Activated CD8-positive, alpha-beta T cell treated with anti-CD3 and anti-CD28 coated beads for 36 hours (primary cell): ENCODE results near the gene HIGD1B. TPM values are rescaled to one million over a fixed set of nuclear protein-coding genes. Genes with fewer than 3 reads are reported as not detected.
A peak's percentile ranks its signal among the peaks of the same experiment; 100 is the strongest.

ENCODE experiments used
- ATAC-seq: fragments of 200-7000 bp; cut with Tn5 transposase; one replicate; pipeline ENCODE4 v1.10.0; 2021; ENCODE audit warnings: mild to moderate bottlenecking, moderate library complexity
- CTCF ChIA-PET: fragments of 350-600 bp; sonication (Branson Sonifier 250); formaldehyde crosslinking; loops from one replicate; lab custom pipeline; 2021; ENCODE audit warnings: antibody characterized with exemption; lab: Charles Lee
- POLR2A ChIA-PET: fragments of 350-600 bp; sonication (Branson Sonifier 250); formaldehyde crosslinking; loops from one replicate; lab custom pipeline; 2021; ENCODE audit warnings: antibody characterized with exemption; lab: Charles Lee
- DNase-seq: peaks from one replicate; pipeline ENCODE4 v3.0.0-alpha.2; 2020
- H3K27ac Mint-ChIP-seq: one replicate; pipeline ENCODE4 v1.8.0; 2021; ENCODE audit warnings: mild to moderate bottlenecking, mixed read lengths
- H3K27me3 Mint-ChIP-seq: one replicate; pipeline ENCODE4 v1.8.0; 2021; ENCODE audit warnings: mixed read lengths
- H3K36me3 Mint-ChIP-seq: one replicate; pipeline ENCODE4 v1.8.0; 2021; ENCODE audit warnings: low read depth, mixed read lengths
- H3K4me1 Mint-ChIP-seq: one replicate; pipeline ENCODE4 v1.8.0; 2021; ENCODE audit warnings: low read depth, mixed read lengths
- H3K4me3 Mint-ChIP-seq: one replicate; pipeline ENCODE4 v1.8.0; 2021; ENCODE audit warnings: mild to moderate bottlenecking, moderate library complexity, mixed read lengths
- H3K9me3 Mint-ChIP-seq: one replicate; pipeline ENCODE4 v1.8.0; 2021; ENCODE audit warnings: mixed read lengths
- intact Hi-C: fragments of 100-400 bp; cut with micrococcal nuclease; formaldehyde crosslinking; loops from one replicate; pipeline ENCODE4 v1.10.0; 2022
- total RNA-seq, 2 experiments: library from RNA; stranded (reverse); gene quantifications; one replicate each; pipeline ENCODE4 v1.2.3, GENCODE V29; 2021
- TF ChIP-seq, protein P1 (sequence below): fragments of 200-600 bp; IDR thresholded peaks from one replicate; pipeline ENCODE4 v1.8.0; 2022; ENCODE audit warnings: antibody characterized with exemption, mild to moderate bottlenecking

Gene HIGD1B
- total RNA-seq, 2 experiments from 2014 or later, result not detected

DNA sequence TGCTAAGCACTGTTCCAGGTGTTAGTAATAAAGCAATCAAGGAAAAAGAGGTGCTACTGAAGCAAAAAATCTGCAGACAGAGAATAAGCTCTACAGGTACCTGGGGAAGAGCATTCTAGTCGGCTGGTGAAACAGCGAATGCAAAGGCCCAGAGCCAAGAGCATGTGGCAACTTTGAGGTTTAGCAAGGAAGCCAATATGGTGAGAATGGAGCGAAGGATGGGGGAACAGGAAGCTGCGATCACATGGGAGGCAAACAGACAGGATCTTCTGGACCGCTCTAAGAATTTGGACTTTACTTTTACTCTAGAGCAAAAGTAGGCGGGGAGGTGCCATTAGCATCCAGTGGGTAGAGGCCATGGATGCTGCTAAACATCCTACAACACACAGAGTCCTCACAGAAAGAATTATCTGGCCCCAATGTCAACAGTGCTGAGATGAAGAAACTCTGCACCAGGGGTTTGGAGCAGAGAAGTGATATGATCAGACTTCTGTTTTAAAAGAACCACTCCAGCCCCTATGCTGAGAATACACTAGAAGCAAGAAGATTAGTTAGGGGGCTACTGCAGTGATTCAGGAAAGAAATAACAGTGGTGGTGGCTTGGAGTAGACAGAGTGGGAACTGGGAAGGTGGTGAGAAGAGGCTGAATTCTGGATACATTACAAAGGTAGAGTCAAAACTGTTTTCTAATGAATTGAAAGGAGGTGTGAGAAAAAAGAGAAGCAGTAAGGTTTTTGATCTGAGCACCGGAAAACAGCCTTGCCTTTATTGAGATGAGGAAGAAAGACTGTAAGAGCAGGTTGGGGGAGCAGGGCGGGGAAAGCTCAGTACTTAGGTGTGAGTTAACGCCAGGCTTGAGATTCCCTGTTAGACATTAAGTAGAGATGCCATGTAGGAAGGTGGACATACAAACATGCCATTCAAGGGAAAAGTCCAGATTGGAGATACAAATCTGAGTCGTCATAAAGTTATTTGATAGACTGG lies 40.6 kb downstream of the HIGD1B start:
- Mint-ChIP-seq H3K4me1 (peaks cover 19% of the 10 kb centered on the region), H3K27me3 (no peaks in the 10 kb centered on the region), H3K9me3 (no peaks in the 10 kb centered on the region), H3K36me3 (peaks cover 28% of the 10 kb centered on the region), H3K4me3 (no peak overlapping the region), H3K27ac (no peak overlapping the region)
- DNase-seq (peak; percentile 17), ATAC-seq (peak; percentile 42)
- POLR2A ChIA-PET, result interaction anchor here (0.7 kb wide), 1 partner anchor 11 kb away, joined by 3 read pairs; no protein-coding TSS in a partner anchor
- intact Hi-C loops, result no loop called here
- CTCF ChIA-PET, result interaction anchor here (0.7 kb wide), 1 partner anchor 8 kb away, joined by 3 read pairs; no protein-coding TSS in a partner anchor
- TF ChIP-seq, protein P1, sequence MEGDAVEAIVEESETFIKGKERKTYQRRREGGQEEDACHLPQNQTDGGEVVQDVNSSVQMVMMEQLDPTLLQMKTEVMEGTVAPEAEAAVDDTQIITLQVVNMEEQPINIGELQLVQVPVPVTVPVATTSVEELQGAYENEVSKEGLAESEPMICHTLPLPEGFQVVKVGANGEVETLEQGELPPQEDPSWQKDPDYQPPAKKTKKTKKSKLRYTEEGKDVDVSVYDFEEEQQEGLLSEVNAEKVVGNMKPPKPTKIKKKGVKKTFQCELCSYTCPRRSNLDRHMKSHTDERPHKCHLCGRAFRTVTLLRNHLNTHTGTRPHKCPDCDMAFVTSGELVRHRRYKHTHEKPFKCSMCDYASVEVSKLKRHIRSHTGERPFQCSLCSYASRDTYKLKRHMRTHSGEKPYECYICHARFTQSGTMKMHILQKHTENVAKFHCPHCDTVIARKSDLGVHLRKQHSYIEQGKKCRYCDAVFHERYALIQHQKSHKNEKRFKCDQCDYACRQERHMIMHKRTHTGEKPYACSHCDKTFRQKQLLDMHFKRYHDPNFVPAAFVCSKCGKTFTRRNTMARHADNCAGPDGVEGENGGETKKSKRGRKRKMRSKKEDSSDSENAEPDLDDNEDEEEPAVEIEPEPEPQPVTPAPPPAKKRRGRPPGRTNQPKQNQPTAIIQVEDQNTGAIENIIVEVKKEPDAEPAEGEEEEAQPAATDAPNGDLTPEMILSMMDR, result no peak

DNA sequence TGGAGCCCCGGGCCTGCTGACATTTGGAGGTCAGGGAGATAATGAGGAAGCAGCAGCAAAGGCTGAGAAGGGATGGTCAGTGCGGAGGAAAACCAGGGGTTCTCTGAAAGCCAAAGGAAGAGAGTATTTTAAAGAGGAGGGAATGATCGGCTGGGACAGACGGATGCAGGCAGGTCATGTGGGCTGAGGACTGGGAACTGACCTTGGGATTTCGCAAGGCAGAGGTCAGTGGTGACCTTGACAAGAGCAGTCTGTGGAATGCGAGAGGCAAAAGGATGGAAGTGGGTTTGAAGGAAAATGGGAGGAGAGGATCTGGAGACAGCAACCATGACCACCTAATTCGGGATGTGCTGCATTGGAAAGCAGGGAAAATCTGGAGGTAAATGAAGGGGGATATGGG lies 41.3 kb downstream of the HIGD1B start:
- intact Hi-C loops, result no loop called here
- ChIA-PET CTCF (interaction anchor here (0.6 to 1.0 kb wide), 3 partner anchors 9 to 14 kb away, joined by 3 read pairs; a partner anchor contains a TSS), POLR2A (no interaction called here)
- peaks cover 25% of the 10 kb centered on the region for H3K36me3 Mint-ChIP-seq
- peaks cover 19% of the 10 kb centered on the region for H3K4me1 Mint-ChIP-seq
- TF ChIP-seq, protein P1, result no peak
- no peak for DNase-seq
- no peak for ATAC-seq
- no peaks in the 10 kb centered on the region for H3K27me3 Mint-ChIP-seq
- no peaks in the 10 kb centered on the region for H3K9me3 Mint-ChIP-seq
- H3K27ac Mint-ChIP-seq, result no peak overlapping the region
- no peak overlapping the region for H3K4me3 Mint-ChIP-seq

- TF ChIP-seq, protein P1, result no peak
- H3K27me3 Mint-ChIP-seq, result no peaks in the 10 kb centered on the region
- H3K36me3 Mint-ChIP-seq, result peaks cover 21% of the 10 kb centered on the region
- H3K4me1 Mint-ChIP-seq, result peaks cover 21% of the 10 kb centered on the region
- intact Hi-C loops, result no loop called here
- H3K4me3 Mint-ChIP-seq, result no peak overlapping the region
- no peaks in the 10 kb centered on the region for H3K9me3 Mint-ChIP-seq
- ATAC-seq (no peak), DNase-seq (no peak)
- no peak overlapping the region for H3K27ac Mint-ChIP-seq
- CTCF ChIA-PET, result interaction anchor here (0.7 kb wide), 1 partner anchor 129 kb away, joined by 3 read pairs; no protein-coding TSS in a partner anchor
- POLR2A ChIA-PET, result interaction anchor here (0.7 to 1.4 kb wide), 2 partner anchors 11 to 109 kb away, joined by 3 to 4 read pairs; no protein-coding TSS in a partner anchor
These were observed 44.6 kb downstream of the HIGD1B start for GRCh38 chr17:44892250-44892649.

- ATAC-seq (no peak), DNase-seq (peak; percentile 14)
- Mint-ChIP-seq H3K27ac (no peak overlapping the region), H3K36me3 (peaks cover 26% of the 10 kb centered on the region), H3K4me1 (peaks cover 30% of the 10 kb centered on the region), H3K4me3 (no peak overlapping the region), H3K27me3 (no peaks in the 10 kb centered on the region), H3K9me3 (no peaks in the 10 kb centered on the region)
- intact Hi-C loops, result no loop called here
- CTCF ChIA-PET, result interaction anchor here (1.0 to 2.5 kb wide), 7 partner anchors 13 to 128 kb away, joined by 3 to 10 read pairs (median 3); no protein-coding TSS in a partner anchor
- POLR2A ChIA-PET, result interaction anchor here (1.0 to 1.5 kb wide), 2 partner anchors 10 to 72 kb away, joined by 3 to 6 read pairs; no protein-coding TSS in a partner anchor
- TF ChIP-seq, protein P1, result no peak
These were observed 47.0 kb downstream of the HIGD1B start for GRCh38 chr17:44894642-44895041.
